ENCODE measurements around the gene RASGRF2. TPM values are rescaled to one million over a fixed set of nuclear protein-coding genes. Genes with fewer than 3 reads are reported as not detected.
A peak's percentile ranks its signal among the peaks of the same experiment; 100 is the strongest.
"Not testable (repeated sequence)": the region's sequence is repeated elsewhere in the genome, so short reads cannot be mapped to it uniquely, and the experiment has no call there.

Gene RASGRF2
- total and polyA plus RNA-seq, 8 donors, result 0.63 to 9.0 (median 4.0) TPM

DNA sequence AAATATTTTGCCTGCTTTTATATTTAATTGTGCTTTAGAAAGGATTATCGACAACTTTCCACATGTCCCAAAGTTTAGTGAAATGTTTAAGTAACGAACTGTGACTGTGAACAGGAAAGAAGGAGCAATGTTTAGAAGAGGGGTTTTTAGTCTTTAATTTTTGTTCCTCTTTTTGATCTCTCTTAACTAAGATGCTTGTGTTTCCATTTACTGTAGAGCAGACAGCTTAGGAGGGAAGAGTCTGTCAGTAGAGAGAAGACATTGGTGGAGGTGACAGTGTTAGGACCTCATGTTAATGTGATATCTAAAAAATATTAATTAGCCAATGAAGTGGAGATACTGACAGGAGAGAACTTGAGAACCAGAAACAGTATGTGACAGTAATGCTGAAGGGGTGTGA lies 92.2 kb downstream of the RASGRF2 start:
- Histone ChIP-seq H3K4me1 (no peaks in the 10 kb centered on the region), H3K9me3 (no peaks in the 10 kb centered on the region), H3K36me3 (no peaks in the 10 kb centered on the region), H3K27ac (no peak overlapping the region), H3K4me3 (no peak overlapping the region), H3K27me3 (no peaks in the 10 kb centered on the region)
- intact Hi-C loops (cut with DNase I; ENCODE audit: low total_unique reads), result no loop called here
- TF ChIP-seq, protein P1, sequence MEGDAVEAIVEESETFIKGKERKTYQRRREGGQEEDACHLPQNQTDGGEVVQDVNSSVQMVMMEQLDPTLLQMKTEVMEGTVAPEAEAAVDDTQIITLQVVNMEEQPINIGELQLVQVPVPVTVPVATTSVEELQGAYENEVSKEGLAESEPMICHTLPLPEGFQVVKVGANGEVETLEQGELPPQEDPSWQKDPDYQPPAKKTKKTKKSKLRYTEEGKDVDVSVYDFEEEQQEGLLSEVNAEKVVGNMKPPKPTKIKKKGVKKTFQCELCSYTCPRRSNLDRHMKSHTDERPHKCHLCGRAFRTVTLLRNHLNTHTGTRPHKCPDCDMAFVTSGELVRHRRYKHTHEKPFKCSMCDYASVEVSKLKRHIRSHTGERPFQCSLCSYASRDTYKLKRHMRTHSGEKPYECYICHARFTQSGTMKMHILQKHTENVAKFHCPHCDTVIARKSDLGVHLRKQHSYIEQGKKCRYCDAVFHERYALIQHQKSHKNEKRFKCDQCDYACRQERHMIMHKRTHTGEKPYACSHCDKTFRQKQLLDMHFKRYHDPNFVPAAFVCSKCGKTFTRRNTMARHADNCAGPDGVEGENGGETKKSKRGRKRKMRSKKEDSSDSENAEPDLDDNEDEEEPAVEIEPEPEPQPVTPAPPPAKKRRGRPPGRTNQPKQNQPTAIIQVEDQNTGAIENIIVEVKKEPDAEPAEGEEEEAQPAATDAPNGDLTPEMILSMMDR (IDR thresholded peaks at IDR 0.05), result no peak
- TF ChIP-seq POLR2AphosphoS5 (IDR thresholded peaks at IDR 0.05), result no peak
- no peak for TF ChIP-seq POLR2A (IDR thresholded peaks at IDR 0.05)
- TF ChIP-seq EP300 (IDR thresholded peaks at IDR 0.05), result no peak
- no peak for DNase-seq
- 47 to 92% (median 67%) methylated on average over 2 of the region's 2 CpGs for WGBS, 5 donors

DNA sequence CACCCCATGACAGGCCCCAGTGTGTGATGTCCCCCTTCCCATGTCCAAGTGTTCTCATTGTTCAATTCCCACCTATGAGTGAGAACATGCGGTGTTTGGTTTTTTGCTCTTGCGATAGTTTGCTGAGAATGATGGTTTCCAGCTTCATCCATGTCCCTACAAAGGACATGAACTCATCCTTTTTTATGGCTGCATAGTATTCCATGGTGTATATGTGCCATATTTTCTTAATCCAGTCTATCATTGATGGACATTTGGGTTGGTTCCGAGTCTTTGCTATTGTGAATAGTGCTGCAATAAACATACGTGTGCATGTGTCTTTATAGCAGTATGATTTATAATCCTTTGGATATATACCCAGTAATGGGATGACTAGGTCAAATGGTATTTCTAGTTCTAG lies 93.1 kb downstream of the RASGRF2 start:
- H3K9me3 ChIP-seq; H3K4me3 ChIP-seq; H3K27me3 ChIP-seq; H3K27ac ChIP-seq; H3K36me3 ChIP-seq; H3K4me1 ChIP-seq; DNase-seq; intact Hi-C loops (cut with DNase I; ENCODE audit: low total_unique reads): not testable (repeated sequence)
- WGBS, 5 donors, result 60 to 94% (median 88%) methylated on average over 1 to 4 of the region's 4 CpGs

DNA sequence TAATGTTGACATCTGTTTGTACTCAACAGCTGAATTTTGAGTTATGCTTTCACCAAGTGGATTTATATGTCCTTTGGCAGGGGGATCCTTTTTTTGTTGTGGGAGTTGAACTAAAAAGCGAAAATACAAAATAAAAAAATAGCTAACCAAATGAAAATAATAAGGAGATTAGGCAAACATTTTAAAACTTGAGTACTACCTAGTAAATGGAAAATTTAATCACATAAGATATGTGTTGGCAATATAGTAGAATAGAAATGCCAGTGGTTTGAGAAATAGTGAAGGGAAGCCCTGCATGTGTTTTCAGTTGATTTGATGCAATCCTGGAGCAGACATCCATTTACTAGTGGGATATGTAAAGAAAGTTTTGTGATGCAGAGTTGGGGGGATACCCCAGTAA lies 98.0 kb downstream of the RASGRF2 start:
- WGBS, 5 donors, result 72 to 90% (median 84%) methylated on average over 1 of the region's 1 CpG
- no peaks in the 10 kb centered on the region for H3K27me3 ChIP-seq
- H3K27ac ChIP-seq, result no peak overlapping the region
- no peaks in the 10 kb centered on the region for H3K36me3 ChIP-seq
- intact Hi-C loops (cut with DNase I; ENCODE audit: low total_unique reads), result no loop called here
- H3K4me1 ChIP-seq, result no peaks in the 10 kb centered on the region
- H3K4me3 ChIP-seq, result no peak overlapping the region
- no peak for TF ChIP-seq POLR2AphosphoS5 (IDR thresholded peaks at IDR 0.05)
- no peak for TF ChIP-seq POLR2A (IDR thresholded peaks at IDR 0.05)
- TF ChIP-seq, protein P1 (IDR thresholded peaks at IDR 0.05), result no peak
- TF ChIP-seq EP300 (IDR thresholded peaks at IDR 0.05), result no peak
- no peaks in the 10 kb centered on the region for H3K9me3 ChIP-seq
- no peak for DNase-seq

DNA sequence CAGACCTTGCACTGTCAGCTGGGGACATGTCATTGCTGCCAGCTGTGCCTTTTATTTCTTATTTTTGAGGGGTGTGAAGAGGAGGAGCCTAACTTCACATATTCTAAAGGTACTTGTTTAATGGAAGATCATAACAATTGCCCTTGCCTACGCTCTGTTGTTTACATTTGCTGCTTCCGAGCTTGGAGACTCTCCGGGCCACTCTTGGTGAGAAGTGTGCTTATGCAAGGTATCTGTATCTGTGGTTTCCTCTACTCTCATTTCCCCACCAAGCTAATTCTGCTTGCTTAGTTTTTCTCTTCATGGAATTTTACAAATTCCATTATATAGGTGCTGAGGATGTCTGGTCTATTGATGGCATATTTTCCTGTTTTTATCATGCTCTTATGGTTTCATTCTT lies 105.3 kb downstream of the RASGRF2 start:
- H3K36me3 ChIP-seq, result no peaks in the 10 kb centered on the region
- no peaks in the 10 kb centered on the region for H3K27me3 ChIP-seq
- no peaks in the 10 kb centered on the region for H3K4me1 ChIP-seq
- no peak for DNase-seq
- intact Hi-C loops (cut with DNase I; ENCODE audit: low total_unique reads), result no loop called here
- H3K9me3 ChIP-seq, result peaks cover 0 to 4% (median 2%) of the 10 kb centered on the region in 4 donors
- TF ChIP-seq POLR2AphosphoS5 (IDR thresholded peaks at IDR 0.05) (no peak), POLR2A (IDR thresholded peaks at IDR 0.05) (no peak), EP300 (IDR thresholded peaks at IDR 0.05) (no peak)
- TF ChIP-seq, protein P1 (IDR thresholded peaks at IDR 0.05), result no peak
- 26 to 35% (median 28%) methylated on average over 3 of the region's 3 CpGs for WGBS, 5 donors
- H3K4me3 ChIP-seq, result no peak overlapping the region
- peak overlapping the region in 1 of 5 donors; percentile 8 for H3K27ac ChIP-seq

DNA sequence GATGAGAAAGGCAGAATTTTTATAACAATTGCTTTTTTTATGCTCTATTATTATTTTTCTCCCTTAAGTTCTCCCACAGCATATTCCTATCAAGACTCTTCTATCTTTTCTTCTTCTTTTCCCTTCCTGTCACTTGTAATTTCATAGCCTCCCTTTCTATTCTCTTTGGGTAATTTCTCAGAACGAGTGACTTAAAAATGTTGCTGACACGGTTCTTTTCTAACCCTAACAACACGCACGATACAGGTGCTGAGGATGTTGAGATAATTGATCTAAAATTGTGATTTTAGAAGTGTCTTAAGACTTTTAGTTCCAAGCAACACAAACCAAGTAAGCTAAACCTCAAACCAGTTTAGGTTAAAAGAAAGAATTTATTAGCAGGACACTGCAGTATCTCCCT lies 105.9 kb downstream of the RASGRF2 start:
- no peaks in the 10 kb centered on the region for H3K27me3 ChIP-seq
- intact Hi-C loops (cut with DNase I; ENCODE audit: low total_unique reads), result no loop called here
- no peak overlapping the region for H3K4me3 ChIP-seq
- H3K36me3 ChIP-seq, result no peaks in the 10 kb centered on the region
- WGBS, 5 donors, result 85 to 94% (median 90%) methylated on average over 4 of the region's 4 CpGs
- H3K9me3 ChIP-seq, result peaks cover 0 to 4% (median 2%) of the 10 kb centered on the region in 4 donors
- no peak for DNase-seq
- no peak overlapping the region for H3K27ac ChIP-seq
- TF ChIP-seq, protein P1 (IDR thresholded peaks at IDR 0.05), result no peak
- H3K4me1 ChIP-seq, result no peaks in the 10 kb centered on the region
